Loucy (cell line): Measurements from ENCODE around the gene ZNF333.

Experiments
- H2AFZ ChIP-seq: fragments of 200-600 bp; sonication (generic); 2 replicates; pipeline ENCODE4 v1.6.0; 2016; ENCODE audit warnings: antibody characterized with exemption, mild to moderate bottlenecking, low read length, moderate library complexity
- H3F3A ChIP-seq: fragments of 200-600 bp; 2 replicates; pipeline ENCODE4 v1.6.0; 2016; ENCODE audit warnings: antibody characterized with exemption, low read depth, mild to moderate bottlenecking
- H3K27me3 ChIP-seq: fragments of 200-600 bp; sonication (generic); 2 replicates; pipeline ENCODE4 v1.6.1; 2014; ENCODE audit warnings: low read length, mild to moderate bottlenecking; ENCODE audit not compliant: insufficient read depth, poor library complexity, severe bottlenecking
- H3K36me3 ChIP-seq: fragments of 200-600 bp; sonication (generic); 2 replicates; pipeline ENCODE4 v1.6.1; 2016; ENCODE audit warnings: low read length; ENCODE audit not compliant: insufficient read depth
- H3K4me1 ChIP-seq: fragments of 200-600 bp; sonication (generic); 2 replicates; pipeline ENCODE4 v1.5.1; 2014; ENCODE audit warnings: low read length, mild to moderate bottlenecking; ENCODE audit not compliant: insufficient read depth, poor library complexity, severe bottlenecking
- H3K4me2 ChIP-seq: fragments of 200-600 bp; sonication (generic); 2 replicates; pipeline ENCODE4 v1.6.0; 2014; ENCODE audit warnings: antibody characterized with exemption, low read length, low read depth, mild to moderate bottlenecking; ENCODE audit not compliant: poor library complexity, severe bottlenecking
- H3K4me3 ChIP-seq: fragments of 200-600 bp; sonication (generic); 2 replicates; pipeline ENCODE4 v1.5.1; 2014; ENCODE audit warnings: low read length, mild to moderate bottlenecking, mixed read lengths; ENCODE audit not compliant: poor library complexity, severe bottlenecking
- H3K79me2 ChIP-seq: fragments of 200-600 bp; sonication (generic); 2 replicates; pipeline ENCODE4 v1.6.1; 2014; ENCODE audit warnings: low read length; ENCODE audit not compliant: insufficient read depth
- H3K9ac ChIP-seq: fragments of 200-600 bp; sonication (generic); 2 replicates; pipeline ENCODE4 v1.6.0; 2014; ENCODE audit warnings: mild to moderate bottlenecking, low read depth, low read length, moderate library complexity; ENCODE audit not compliant: poor library complexity, severe bottlenecking
- H3K9me2 ChIP-seq: fragments of 200-600 bp; sonication (generic); replicated peaks from 2 replicates; pipeline ENCODE4 v1.6.1; 2016; ENCODE audit warnings: low read depth, low read length, mixed read lengths
- H3K9me3 ChIP-seq: fragments of 200-600 bp; sonication (generic); 2 replicates; pipeline ENCODE4 v1.6.1; 2014; ENCODE audit warnings: mild to moderate bottlenecking, antibody characterized with exemption, low read length, low read depth; ENCODE audit not compliant: insufficient read depth
- H4K20me1 ChIP-seq: fragments of 200-600 bp; sonication (generic); 2 replicates; pipeline ENCODE4 v1.6.0; 2014; ENCODE audit warnings: antibody characterized with exemption, low read length, mild to moderate bottlenecking; ENCODE audit not compliant: insufficient read depth, poor library complexity, severe bottlenecking
- CTCF ChIP-seq: fragments of 200-600 bp; sonication (generic); conservative IDR thresholded peaks from 2 replicates; pipeline ENCODE4 v1.5.1; 2014; ENCODE audit warnings: mild to moderate bottlenecking, antibody characterized with exemption, low read length
- EZH2phosphoT487 ChIP-seq: fragments of 200-600 bp; IDR thresholded peaks from 2 replicates; pipeline ENCODE4 v1.6.1; 2018; ENCODE audit warnings: antibody characterized with exemption, mild to moderate bottlenecking, moderate library complexity, borderline replicate concordance

ZNF333 gene

GRCh38 chr19:14650161-14650560 is 39.7 kb upstream of the ZNF333 start:
- Histone ChIP-seq H3K9me2 (no peaks in the 10 kb centered on the region), H3K79me2 (no peaks in the 10 kb centered on the region), H3K27me3 (no peaks in the 10 kb centered on the region), H3K36me3 (no peaks in the 10 kb centered on the region), H2AFZ (no peak overlapping the region), H4K20me1 (no peaks in the 10 kb centered on the region), H3K9ac (no peak overlapping the region), H3K4me3 (no peak overlapping the region), H3K9me3 (no peaks in the 10 kb centered on the region), H3K4me1 (no peaks in the 10 kb centered on the region), H3F3A (no peaks in the 10 kb centered on the region), H3K4me2 (no peak overlapping the region)
- no peak for TF ChIP-seq CTCF
- TF ChIP-seq EZH2phosphoT487, result no peak

GRCh38 chr19:14654786-14655560 is 34.9 kb upstream of the ZNF333 start:
- H3K4me3 ChIP-seq, result no peak overlapping the region
- no peaks in the 10 kb centered on the region for H3K4me1 ChIP-seq
- H3K9me3 ChIP-seq, result no peaks in the 10 kb centered on the region
- H2AFZ ChIP-seq, result no peak overlapping the region
- H4K20me1 ChIP-seq, result no peaks in the 10 kb centered on the region
- no peaks in the 10 kb centered on the region for H3K9me2 ChIP-seq
- TF ChIP-seq EZH2phosphoT487 (no peak), CTCF (no peak)
- H3K4me2 ChIP-seq, result no peak overlapping the region
- H3K36me3 ChIP-seq, result no peaks in the 10 kb centered on the region
- no peak overlapping the region for H3K9ac ChIP-seq
- no peaks in the 10 kb centered on the region for H3K79me2 ChIP-seq
- no peaks in the 10 kb centered on the region for H3K27me3 ChIP-seq
- no peaks in the 10 kb centered on the region for H3F3A ChIP-seq

- no peak overlapping the region for H3K4me3 ChIP-seq
Measured at GRCh38 chr19:14655726-14656125, 34.1 kb upstream of the ZNF333 start.

More at GRCh38 chr19:14655726-14656125, 34.1 kb upstream of the ZNF333 start:
- Histone ChIP-seq H3K36me3 (no peaks in the 10 kb centered on the region), H3K4me2 (no peak overlapping the region), H3F3A (no peaks in the 10 kb centered on the region), H4K20me1 (no peaks in the 10 kb centered on the region), H3K4me1 (no peaks in the 10 kb centered on the region), H3K9ac (no peak overlapping the region), H3K79me2 (no peaks in the 10 kb centered on the region), H3K9me2 (no peaks in the 10 kb centered on the region), H3K9me3 (no peaks in the 10 kb centered on the region), H2AFZ (no peak overlapping the region), H3K27me3 (no peaks in the 10 kb centered on the region)
- no peak for TF ChIP-seq EZH2phosphoT487
- no peak for TF ChIP-seq CTCF
